Esophagus squamous epithelium (tissue), 4 donors: Measurements from ENCODE around the gene YIF1A.

Experiments
- POLR2A ChIP-seq, 4 donors: fragments of 450-650 bp; IDR thresholded peaks; one replicate each; pipeline ENCODE4 v1.6.1; 2017; ENCODE audit warnings: antibody characterized with exemption in 4 of 4, mild to moderate bottlenecking in 4 of 4, moderate library complexity in 3 of 4
- TF ChIP-seq, protein P1 (sequence below), 6 experiments: fragments of 450-650 bp in 4 of 6; fragments of 200-600 bp in 2 of 6; sonication (generic) in 2 of 6; IDR thresholded peaks; one replicate each; pipeline ENCODE4 v1.5.1; 2016 to 2019; ENCODE audit warnings: antibody characterized with exemption in 6 of 6, mild to moderate bottlenecking in 4 of 6, moderate library complexity in 4 of 6

- TF ChIP-seq, protein P1, sequence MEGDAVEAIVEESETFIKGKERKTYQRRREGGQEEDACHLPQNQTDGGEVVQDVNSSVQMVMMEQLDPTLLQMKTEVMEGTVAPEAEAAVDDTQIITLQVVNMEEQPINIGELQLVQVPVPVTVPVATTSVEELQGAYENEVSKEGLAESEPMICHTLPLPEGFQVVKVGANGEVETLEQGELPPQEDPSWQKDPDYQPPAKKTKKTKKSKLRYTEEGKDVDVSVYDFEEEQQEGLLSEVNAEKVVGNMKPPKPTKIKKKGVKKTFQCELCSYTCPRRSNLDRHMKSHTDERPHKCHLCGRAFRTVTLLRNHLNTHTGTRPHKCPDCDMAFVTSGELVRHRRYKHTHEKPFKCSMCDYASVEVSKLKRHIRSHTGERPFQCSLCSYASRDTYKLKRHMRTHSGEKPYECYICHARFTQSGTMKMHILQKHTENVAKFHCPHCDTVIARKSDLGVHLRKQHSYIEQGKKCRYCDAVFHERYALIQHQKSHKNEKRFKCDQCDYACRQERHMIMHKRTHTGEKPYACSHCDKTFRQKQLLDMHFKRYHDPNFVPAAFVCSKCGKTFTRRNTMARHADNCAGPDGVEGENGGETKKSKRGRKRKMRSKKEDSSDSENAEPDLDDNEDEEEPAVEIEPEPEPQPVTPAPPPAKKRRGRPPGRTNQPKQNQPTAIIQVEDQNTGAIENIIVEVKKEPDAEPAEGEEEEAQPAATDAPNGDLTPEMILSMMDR (IDR thresholded peaks at IDR 0.05), result no peak
- TF ChIP-seq POLR2A (IDR thresholded peaks at IDR 0.05), result no peak
Observed at GRCh38 chr11:66259225-66259624, 29.7 kb downstream of the YIF1A start.
